SK-N-MC (cell line): ENCODE measurements around the gene KLF7.

ENCODE experiments used
- EZH2 ChIP-seq: fragments of 200-600 bp; sonication (generic); IDR thresholded peaks from one replicate; pipeline ENCODE4 v1.6.1; 2017; ENCODE audit warnings: antibody characterized with exemption
- POLR2AphosphoS5 ChIP-seq: IDR thresholded peaks from 2 replicates; pipeline ENCODE4 v1.6.1; 2012; ENCODE audit warnings: mild to moderate bottlenecking, low read depth, low read length, borderline replicate concordance

- TF ChIP-seq POLR2AphosphoS5, result no peak
- TF ChIP-seq EZH2, result no peak
Measured at GRCh38 chr2:207066791-207067460, 98.8 kb downstream of the KLF7 start.
